Breast epithelium (tissue), 3 donors: Measurements from ENCODE around the gene RYR1.
"Not testable (repeated sequence)": the region's sequence is repeated elsewhere in the genome, so short reads cannot be mapped to it uniquely, and the experiment has no call there.

Source experiments
- POLR2A ChIP-seq: fragments of 450-650 bp; IDR thresholded peaks from one replicate; pipeline ENCODE4 v1.6.1; 2016; ENCODE audit warnings: antibody characterized with exemption, mild to moderate bottlenecking, moderate library complexity
- TF ChIP-seq, protein P1 (sequence below), 3 donors: fragments of 450-650 bp; IDR thresholded peaks; one replicate each; pipeline ENCODE4 v1.5.1; 2016 to 2017; ENCODE audit warnings: antibody characterized with exemption in 3 of 3, mild to moderate bottlenecking in 3 of 3, moderate library complexity in 3 of 3

GRCh38 chr19:38631301-38631700 lies 197.8 kb downstream of the RYR1 start:
- TF ChIP-seq, protein P1, sequence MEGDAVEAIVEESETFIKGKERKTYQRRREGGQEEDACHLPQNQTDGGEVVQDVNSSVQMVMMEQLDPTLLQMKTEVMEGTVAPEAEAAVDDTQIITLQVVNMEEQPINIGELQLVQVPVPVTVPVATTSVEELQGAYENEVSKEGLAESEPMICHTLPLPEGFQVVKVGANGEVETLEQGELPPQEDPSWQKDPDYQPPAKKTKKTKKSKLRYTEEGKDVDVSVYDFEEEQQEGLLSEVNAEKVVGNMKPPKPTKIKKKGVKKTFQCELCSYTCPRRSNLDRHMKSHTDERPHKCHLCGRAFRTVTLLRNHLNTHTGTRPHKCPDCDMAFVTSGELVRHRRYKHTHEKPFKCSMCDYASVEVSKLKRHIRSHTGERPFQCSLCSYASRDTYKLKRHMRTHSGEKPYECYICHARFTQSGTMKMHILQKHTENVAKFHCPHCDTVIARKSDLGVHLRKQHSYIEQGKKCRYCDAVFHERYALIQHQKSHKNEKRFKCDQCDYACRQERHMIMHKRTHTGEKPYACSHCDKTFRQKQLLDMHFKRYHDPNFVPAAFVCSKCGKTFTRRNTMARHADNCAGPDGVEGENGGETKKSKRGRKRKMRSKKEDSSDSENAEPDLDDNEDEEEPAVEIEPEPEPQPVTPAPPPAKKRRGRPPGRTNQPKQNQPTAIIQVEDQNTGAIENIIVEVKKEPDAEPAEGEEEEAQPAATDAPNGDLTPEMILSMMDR (IDR thresholded peaks at IDR 0.05) = not testable (repeated sequence)
- not testable (repeated sequence) for TF ChIP-seq POLR2A
